ENCODE data around the gene UNCX. TPM values are rescaled to one million over a fixed set of nuclear protein-coding genes. Genes with fewer than 3 reads are reported as not detected.

UNCX gene
- total and polyA plus RNA-seq, 2 of the 4 experiments (the other 2 are of a cell fraction) = not detected

DNA sequence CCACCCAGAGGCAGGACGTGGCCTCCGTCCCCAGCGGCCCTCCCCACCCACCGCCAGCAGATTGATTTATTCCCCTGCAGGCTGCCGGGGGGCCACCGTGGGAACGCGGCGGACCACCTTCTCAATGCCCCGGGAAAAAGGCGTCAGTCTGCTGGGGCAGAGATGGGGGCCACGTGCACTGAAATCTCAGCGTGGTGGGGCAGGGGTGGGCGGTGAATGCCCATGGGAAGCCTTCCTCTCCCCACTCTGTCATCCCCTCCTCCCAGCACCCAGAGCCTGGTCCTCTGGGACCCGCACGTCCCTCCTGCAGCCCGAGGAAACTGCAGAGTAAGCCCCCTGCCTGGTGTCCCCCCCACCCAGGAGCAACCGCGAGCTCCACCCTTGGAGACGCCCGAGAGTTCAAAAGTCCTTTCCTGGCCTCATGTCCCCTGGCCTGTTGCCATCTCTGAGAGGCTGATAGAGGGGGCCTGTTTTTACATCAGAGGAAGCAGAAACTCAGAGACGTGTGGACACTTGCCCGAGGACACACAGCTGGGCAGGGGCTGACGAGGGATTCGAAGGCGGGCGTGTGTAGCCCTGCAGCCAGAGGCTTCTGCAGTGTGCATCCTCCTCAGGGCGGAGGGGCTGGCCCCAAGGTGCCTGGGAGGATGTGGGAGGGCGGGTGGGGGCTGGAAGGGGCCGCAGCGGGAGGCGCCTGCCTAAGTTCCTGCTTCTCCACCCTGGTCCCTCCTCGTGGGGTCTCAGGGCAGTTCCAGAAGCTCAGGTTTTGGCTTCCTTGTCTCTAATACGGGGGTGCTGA is 21.8 kb downstream of the UNCX start:
- ChIA-PET CTCF (no interaction called here), POLR2A (ENCODE audit: unreplicated experiment) (no interaction called here)
- no peak overlapping the region for H2AK5ac ChIP-seq (ENCODE audit: low read depth, low read length)
- H2AK9ac ChIP-seq (replicated peaks; ENCODE audit: low read depth, low read length, poor library complexity) = no peak overlapping the region
- intact Hi-C loops (cut with micrococcal nuclease) = no loop called here
- no peak overlapping the region for H3K27ac ChIP-seq (ENCODE audit: insufficient read depth, low read length)
- no peak overlapping the region for H3K23ac ChIP-seq (ENCODE audit: low read depth, low read length)
- no peak overlapping the region for H4K8ac ChIP-seq (ENCODE audit: low read depth in 2 of 2, low read length in 2 of 2)
- H3K14ac ChIP-seq (replicated peaks; ENCODE audit: low read depth, low read length) = no peak overlapping the region
- 0% methylated on average over 4 of the region's 34 CpGs; no CpG with 5 or more reads in 1 of the 2 experiments for WGBS, 2 experiments (ENCODE audit: extremely low coverage in 2 of 2, insufficient read length in 1 of 2)
- no peak overlapping the region for H3K9ac ChIP-seq (ENCODE audit: low read depth, low read length)
- peaks cover 2% of the 10 kb centered on the region; the same call in 1 of the 2 replicates for H3K9me3 ChIP-seq (ENCODE audit: control insufficient read depth, insufficient read depth, low read length)
- DNase-seq = no peak
- H2BK15ac ChIP-seq (ENCODE audit: low read depth, low read length) = no peak overlapping the region
- no peak overlapping the region for H3K4me2 ChIP-seq (ENCODE audit: low read depth, low read length)
- TF ChIP-seq CEBPB (IDR thresholded peaks at IDR 0.05; ENCODE audit: low read depth, low read length) (no peak), RFX5 (IDR thresholded peaks at IDR 0.05; ENCODE audit: low read depth, low read length) (no peak), FOS (IDR thresholded peaks at IDR 0.05; ENCODE audit: low read depth, low read length) (no peak), BHLHE40 (IDR thresholded peaks at IDR 0.05; ENCODE audit: low read depth, low read length) (no peak), MXI1 (IDR thresholded peaks at IDR 0.05; ENCODE audit: borderline replicate concordance, low read depth, low read length) (no peak), NFE2L2 (IDR thresholded peaks at IDR 0.05; ENCODE audit: low read depth, low read length) (no peak), POLR2A (IDR thresholded peaks at IDR 0.05; ENCODE audit: low read depth, low read length) (no peak)
- TF ChIP-seq, protein P1, sequence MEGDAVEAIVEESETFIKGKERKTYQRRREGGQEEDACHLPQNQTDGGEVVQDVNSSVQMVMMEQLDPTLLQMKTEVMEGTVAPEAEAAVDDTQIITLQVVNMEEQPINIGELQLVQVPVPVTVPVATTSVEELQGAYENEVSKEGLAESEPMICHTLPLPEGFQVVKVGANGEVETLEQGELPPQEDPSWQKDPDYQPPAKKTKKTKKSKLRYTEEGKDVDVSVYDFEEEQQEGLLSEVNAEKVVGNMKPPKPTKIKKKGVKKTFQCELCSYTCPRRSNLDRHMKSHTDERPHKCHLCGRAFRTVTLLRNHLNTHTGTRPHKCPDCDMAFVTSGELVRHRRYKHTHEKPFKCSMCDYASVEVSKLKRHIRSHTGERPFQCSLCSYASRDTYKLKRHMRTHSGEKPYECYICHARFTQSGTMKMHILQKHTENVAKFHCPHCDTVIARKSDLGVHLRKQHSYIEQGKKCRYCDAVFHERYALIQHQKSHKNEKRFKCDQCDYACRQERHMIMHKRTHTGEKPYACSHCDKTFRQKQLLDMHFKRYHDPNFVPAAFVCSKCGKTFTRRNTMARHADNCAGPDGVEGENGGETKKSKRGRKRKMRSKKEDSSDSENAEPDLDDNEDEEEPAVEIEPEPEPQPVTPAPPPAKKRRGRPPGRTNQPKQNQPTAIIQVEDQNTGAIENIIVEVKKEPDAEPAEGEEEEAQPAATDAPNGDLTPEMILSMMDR (conservative IDR thresholded peaks at IDR 0.05; ENCODE audit: low read depth, low read length) = no peak
- H3K4me3 ChIP-seq (ENCODE audit: insufficient read depth, low read depth, low read length) = no peak overlapping the region
- in situ Hi-C loops (cut with MboI; ENCODE audit: low sequenced_read_pairs) = no loop called here
- no peaks in the 10 kb centered on the region for H3K79me1 ChIP-seq (ENCODE audit: low read depth in 1 of 2, low read length in 2 of 2)
- dilution Hi-C loops (cut with HindIII; ENCODE audit: low sequenced_read_pairs, unreplicated experiment) = no loop called here
- no peaks in the 10 kb centered on the region for H3K36me3 ChIP-seq (ENCODE audit: control insufficient read depth, insufficient read depth, low read length)
- no peak overlapping the region for H2BK20ac ChIP-seq (ENCODE audit: low read depth, low read length)
- no peak overlapping the region for H2BK5ac ChIP-seq (ENCODE audit: low read depth, low read length, poor library complexity, severe bottlenecking)
- ATAC-seq (ENCODE audit: low read depth) = no peak
- peaks cover 5% of the 10 kb centered on the region; the same call in 1 of the 2 replicates for H4K20me1 ChIP-seq (ENCODE audit: insufficient read depth, low read length)
- no peaks in the 10 kb centered on the region for H3K9me1 ChIP-seq (ENCODE audit: insufficient read depth, low read length)
- no peak overlapping the region; the same call in 1 of the 2 replicates for H3K56ac ChIP-seq (ENCODE audit: extremely low read depth, insufficient read depth, low read length)
- H2AFZ ChIP-seq (replicated peaks; ENCODE audit: low read length, poor library complexity) = no peak overlapping the region
- no peak overlapping the region for H4K91ac ChIP-seq (ENCODE audit: insufficient read depth, low read depth, low read length)
- H3K4ac ChIP-seq (ENCODE audit: low read depth, low read length) = no peak overlapping the region
- H3K4me1 ChIP-seq (ENCODE audit: control insufficient read depth, insufficient read depth, low read length) = no peaks in the 10 kb centered on the region
- BruUV-seq (replicated peaks) = no TSS peak
- no peak overlapping the region for H3K18ac ChIP-seq (ENCODE audit: low read depth, low read length)
- peaks cover 81% of the 10 kb centered on the region for H3K27me3 ChIP-seq (ENCODE audit: control insufficient read depth, insufficient read depth, low read length)
- no peak overlapping the region for H2BK120ac ChIP-seq (ENCODE audit: low read depth, low read length)
- H4K5ac ChIP-seq (ENCODE audit: low read depth, low read length) = no peak overlapping the region

All from IMR-90 (cell line).